Transverse colon (tissue), 4 donors: ENCODE data around the gene MMP23B.

Source experiments
- EP300 ChIP-seq: sonication (generic); formaldehyde crosslinking; IDR thresholded peaks from one replicate; pipeline ENCODE4 v1.6.1; 2017; ENCODE audit warnings: antibody characterized with exemption, low read depth
- POLR2A ChIP-seq: fragments of 450-650 bp; IDR thresholded peaks from one replicate; pipeline ENCODE4 v1.6.1; 2016; ENCODE audit warnings: antibody characterized with exemption, mild to moderate bottlenecking, moderate library complexity
- POLR2AphosphoS5 ChIP-seq, 3 donors: sonication (generic); formaldehyde crosslinking; IDR thresholded peaks; one replicate each; pipeline ENCODE4 v1.6.1; 2016; ENCODE audit warnings: antibody characterized with exemption in 3 of 3
- TF ChIP-seq, protein P1 (sequence below), 5 experiments: fragments of 200-600 bp in 3 of 5; fragments of 450-650 bp in 2 of 5; sonication (generic) in 3 of 5; IDR thresholded peaks; 1 replicate in 2 of 5; 2 replicates in 3 of 5; pipeline ENCODE4 v1.5.1; 2016 to 2017; ENCODE audit warnings: antibody characterized with exemption in 5 of 5, inconsistent platforms in 3 of 5, mild to moderate bottlenecking in 2 of 5, moderate library complexity in 1 of 5

DNA sequence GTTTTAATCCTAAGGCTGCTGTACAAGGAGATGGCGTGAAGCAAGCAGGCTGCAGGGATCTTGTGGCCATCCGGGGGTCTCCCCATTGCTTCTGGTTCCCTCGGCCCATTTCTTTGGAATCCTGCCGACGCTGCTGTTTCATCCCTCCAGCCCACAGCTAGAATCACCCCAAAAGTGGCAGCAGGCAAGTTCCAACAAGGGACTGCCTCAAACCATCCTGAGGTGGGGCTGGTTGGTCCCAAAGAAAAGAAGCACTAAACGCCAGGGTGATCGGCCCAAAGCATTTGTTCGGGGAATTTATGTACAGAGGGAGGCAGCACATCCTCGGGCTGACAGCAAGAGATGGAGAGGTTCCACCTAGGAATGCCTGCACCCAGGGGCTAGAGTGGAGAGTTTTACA is 21.2 kb upstream of the MMP23B start:
- TF ChIP-seq, protein P1, sequence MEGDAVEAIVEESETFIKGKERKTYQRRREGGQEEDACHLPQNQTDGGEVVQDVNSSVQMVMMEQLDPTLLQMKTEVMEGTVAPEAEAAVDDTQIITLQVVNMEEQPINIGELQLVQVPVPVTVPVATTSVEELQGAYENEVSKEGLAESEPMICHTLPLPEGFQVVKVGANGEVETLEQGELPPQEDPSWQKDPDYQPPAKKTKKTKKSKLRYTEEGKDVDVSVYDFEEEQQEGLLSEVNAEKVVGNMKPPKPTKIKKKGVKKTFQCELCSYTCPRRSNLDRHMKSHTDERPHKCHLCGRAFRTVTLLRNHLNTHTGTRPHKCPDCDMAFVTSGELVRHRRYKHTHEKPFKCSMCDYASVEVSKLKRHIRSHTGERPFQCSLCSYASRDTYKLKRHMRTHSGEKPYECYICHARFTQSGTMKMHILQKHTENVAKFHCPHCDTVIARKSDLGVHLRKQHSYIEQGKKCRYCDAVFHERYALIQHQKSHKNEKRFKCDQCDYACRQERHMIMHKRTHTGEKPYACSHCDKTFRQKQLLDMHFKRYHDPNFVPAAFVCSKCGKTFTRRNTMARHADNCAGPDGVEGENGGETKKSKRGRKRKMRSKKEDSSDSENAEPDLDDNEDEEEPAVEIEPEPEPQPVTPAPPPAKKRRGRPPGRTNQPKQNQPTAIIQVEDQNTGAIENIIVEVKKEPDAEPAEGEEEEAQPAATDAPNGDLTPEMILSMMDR (IDR thresholded peaks at IDR 0.05): no peak
- TF ChIP-seq POLR2A (no peak), POLR2AphosphoS5 (IDR thresholded peaks at IDR 0.05) (no peak), EP300 (no peak)
